ENCODE measurements around the gene THRSP. TPM values are rescaled to one million over a fixed set of nuclear protein-coding genes. Genes with fewer than 3 reads are reported as not detected.
"Not testable (repeated sequence)": the region's sequence is repeated elsewhere in the genome, so short reads cannot be mapped to it uniquely, and the experiment has no call there.

THRSP gene
- total RNA-seq, result 100 to 1,000 TPM in 1 of 4 donors, 10 to 100 TPM in 3; 17.9 to 129 (median 47.3) TPM

GRCh38 chr11:78063440-78064181, at the start of gene THRSP:
Gene THRSP (plus strand): TSS chr11:78063861. CDS start chr11:78063882, 21 bp downstream.
- 91% methylated on average over 6 of the region's 14 CpGs for WGBS
- peaks cover 5% of the 10 kb centered on the region for H3K4me1 ChIP-seq
- TF ChIP-seq POLR2AphosphoS5 (IDR thresholded peaks at IDR 0.05), result no peak
- TF ChIP-seq CTCF (IDR thresholded peaks at IDR 0.05), result no peak
- TF ChIP-seq POLR2A (IDR thresholded peaks at IDR 0.05), result no peak
- no peak for TF ChIP-seq EP300 (IDR thresholded peaks at IDR 0.05)
- no peak within 1 kb of the TSS for H3K27ac ChIP-seq
- no peaks in the 10 kb centered on the region for H3K27me3 ChIP-seq
- no peak for DNase-seq (ENCODE audit: low spot score in 2 of 2)
- H3K36me3 ChIP-seq, result peaks cover 13% of the 10 kb centered on the region
- H3K4me3 ChIP-seq, result no peak within 1 kb of the TSS
- H3K9me3 ChIP-seq, result no peaks in the 10 kb centered on the region

GRCh38 chr11:78014937-78015520, 48.6 kb upstream of the THRSP start:
- not testable (repeated sequence) for H3K4me3 ChIP-seq; H3K27ac ChIP-seq; DNase-seq (ENCODE audit: low spot score in 2 of 2); H3K4me1 ChIP-seq; H3K27me3 ChIP-seq; H3K36me3 ChIP-seq; H3K9me3 ChIP-seq
- WGBS, result 69% methylated on average over 6 of the region's 6 CpGs

GRCh38 chr11:78015878-78016277, 47.8 kb upstream of the THRSP start:
- WGBS, result 94% methylated on average over 1 of the region's 1 CpG
- no peaks in the 10 kb centered on the region for H3K9me3 ChIP-seq
- TF ChIP-seq POLR2A (IDR thresholded peaks at IDR 0.05), result no peak
- TF ChIP-seq CTCF (IDR thresholded peaks at IDR 0.05), result no peak
- no peak for TF ChIP-seq EP300 (IDR thresholded peaks at IDR 0.05)
- TF ChIP-seq POLR2AphosphoS5 (IDR thresholded peaks at IDR 0.05), result no peak
- H3K27me3 ChIP-seq, result no peaks in the 10 kb centered on the region
- no peak overlapping the region for H3K4me3 ChIP-seq
- no peaks in the 10 kb centered on the region for H3K4me1 ChIP-seq
- H3K27ac ChIP-seq, result no peak overlapping the region
- no peak for DNase-seq (ENCODE audit: low spot score in 2 of 2)
- H3K36me3 ChIP-seq, result no peaks in the 10 kb centered on the region

GRCh38 chr11:78019808-78020207, 43.9 kb upstream of the THRSP start:
- Histone ChIP-seq H3K4me1 (peaks cover 11% of the 10 kb centered on the region), H3K4me3 (no peak overlapping the region)

GRCh38 chr11:78020246-78020645, 43.4 kb upstream of the THRSP start:
- 55% methylated on average over 3 of the region's 3 CpGs for WGBS
- no peak for DNase-seq (ENCODE audit: low spot score in 2 of 2)
- Histone ChIP-seq H3K27me3 (no peaks in the 10 kb centered on the region), H3K9me3 (no peaks in the 10 kb centered on the region), H3K36me3 (no peaks in the 10 kb centered on the region), H3K4me3 (no peak overlapping the region), H3K27ac (no peak overlapping the region), H3K4me1 (peaks cover 11% of the 10 kb centered on the region)
- TF ChIP-seq EP300 (IDR thresholded peaks at IDR 0.05), result no peak
- no peak for TF ChIP-seq POLR2A (IDR thresholded peaks at IDR 0.05)
- no peak for TF ChIP-seq POLR2AphosphoS5 (IDR thresholded peaks at IDR 0.05)
- TF ChIP-seq CTCF (IDR thresholded peaks at IDR 0.05), result no peak

More at GRCh38 chr11:78019808-78020207, 43.9 kb upstream of the THRSP start:
- H3K27me3 ChIP-seq, result no peaks in the 10 kb centered on the region
- WGBS, result 67% methylated on average over 4 of the region's 4 CpGs
- H3K36me3 ChIP-seq, result no peaks in the 10 kb centered on the region
- DNase-seq (ENCODE audit: low spot score in 2 of 2), result no peak
- no peak for TF ChIP-seq POLR2AphosphoS5 (IDR thresholded peaks at IDR 0.05)
- TF ChIP-seq CTCF (IDR thresholded peaks at IDR 0.05), result no peak
- no peak for TF ChIP-seq EP300 (IDR thresholded peaks at IDR 0.05)
- no peak for TF ChIP-seq POLR2A (IDR thresholded peaks at IDR 0.05)
- no peak overlapping the region for H3K27ac ChIP-seq
- H3K9me3 ChIP-seq, result no peaks in the 10 kb centered on the region

All from suprapubic skin (tissue), 4 donors.